ENCODE results near the gene SYT2. TPM values are rescaled to one million over a fixed set of nuclear protein-coding genes. Genes with fewer than 3 reads are reported as not detected.

Gene SYT2
- 1.6 TPM for total RNA-seq

GRCh38 chr1:202710070-202711045 is at the start of gene SYT2:
Gene SYT2, minus strand, starts transcription at chr1:202710454. Its CDS starts 104,682 bp downstream, at chr1:202605772.

Other genes starting within 250 kb of the SYT2 start
- gene KDM5B, start 98.0 kb upstream of the SYT2 start, total RNA-seq: 319 TPM
- not detected for gene PCAT6, start 100.5 kb upstream of the SYT2 start, total RNA-seq
- gene RABIF, start 178.7 kb upstream of the SYT2 start, total RNA-seq: 15.3 TPM
- 35.1 TPM for gene KLHL12, start 216.8 kb upstream of the SYT2 start, total RNA-seq
- 39.1 TPM for gene ADIPOR1, start 247.9 kb upstream of the SYT2 start, total RNA-seq

All from parietal lobe (tissue), 1 donor.